Uterus (tissue), 4 donors: ENCODE data around the gene ARID1B. TPM values are rescaled to one million over a fixed set of nuclear protein-coding genes. Genes with fewer than 3 reads are reported as not detected.

Experiments
- DNase-seq, 2 donors: peaks; one replicate each; pipeline ENCODE4 v3.0.0-alpha.2; 2019 to 2020
- H3K27ac ChIP-seq, 2 donors: fragments of 200-600 bp; sonication (generic); 1 replicate in 1 of 2; 2 replicates in 1 of 2; pipeline ENCODE4 v1.5.1; 2016 to 2018
- H3K27me3 ChIP-seq, 2 donors: fragments of 200-600 bp; sonication (generic); one replicate each; pipeline ENCODE4 v1.5.1; 2018 to 2019; ENCODE audit warnings: control low read depth in 1 of 2
- H3K36me3 ChIP-seq, 2 donors: fragments of 200-600 bp; sonication (generic); one replicate each; pipeline ENCODE4 v1.5.1; 2019; ENCODE audit warnings: control low read depth in 1 of 2
- H3K4me1 ChIP-seq, 2 donors: fragments of 200-600 bp; sonication (generic); one replicate each; pipeline ENCODE4 v1.5.1; 2018 to 2019; ENCODE audit warnings: control low read depth in 1 of 2
- H3K4me3 ChIP-seq, 2 donors: fragments of 200-600 bp; sonication (generic); 1 replicate in 1 of 2; 2 replicates in 1 of 2; pipeline ENCODE4 v1.5.1; 2018 to 2019; ENCODE audit warnings: mild to moderate bottlenecking in 1 of 2
- H3K9me3 ChIP-seq, 2 donors: fragments of 200-600 bp; sonication (generic); one replicate each; pipeline ENCODE4 v1.5.1; 2019; ENCODE audit warnings: control low read depth in 1 of 2
- CTCF ChIP-seq, 4 experiments: fragments of 200-600 bp in 2 of 4; fragments of 450-650 bp in 2 of 4; sonication (generic) in 2 of 4; IDR thresholded peaks; one replicate each; pipeline ENCODE4 v1.5.1; 2016 to 2019; ENCODE audit warnings: antibody characterized with exemption in 4 of 4, mild to moderate bottlenecking in 2 of 4, moderate library complexity in 1 of 4
- POLR2A ChIP-seq, 2 donors: fragments of 450-650 bp; IDR thresholded peaks; one replicate each; pipeline ENCODE4 v1.6.1; 2016; ENCODE audit warnings: antibody characterized with exemption in 2 of 2, mild to moderate bottlenecking in 1 of 2, moderate library complexity in 1 of 2
- intact Hi-C: fragments of 100-400 bp; cut with DNase I; formaldehyde crosslinking; loops from one replicate; pipeline ENCODE4 v1.15.1; 2023; ENCODE audit warnings: low total_unique reads
- total RNA-seq, 4 donors: library from RNA; depleted of rRNA in 3 of 4; stranded (reverse); fragments of >200 nt in 3 of 4; gene quantifications; one replicate each; pipeline versions ENCODE4 v1.1.0 to v1.2.4, GENCODE V29; 2014 to 2023
- donor health status: DM: yes; HTN: yes; CAD: no.

Gene ARID1B
- total RNA-seq, 4 donors from 2014 or later: 63.8 to 198 (median 125) TPM

GRCh38 chr6:157092736-157093135, 315.6 kb downstream of the ARID1B start:
- no peaks in the 10 kb centered on the region for H3K27me3 ChIP-seq
- TF ChIP-seq POLR2A (IDR thresholded peaks at IDR 0.05): no peak
- no peak for TF ChIP-seq CTCF (IDR thresholded peaks at IDR 0.05)
- no peak for DNase-seq
- peaks cover 0 to 9% of the 10 kb centered on the region in 2 donors for H3K4me1 ChIP-seq
- no peaks in the 10 kb centered on the region for H3K9me3 ChIP-seq
- intact Hi-C loops: no loop called here
- H3K36me3 ChIP-seq: no peaks in the 10 kb centered on the region
- no peak overlapping the region for H3K27ac ChIP-seq
- H3K4me3 ChIP-seq: no peak overlapping the region

GRCh38 chr6:157093536-157093935, 316.4 kb downstream of the ARID1B start:
- no peaks in the 10 kb centered on the region for H3K36me3 ChIP-seq
- H3K4me3 ChIP-seq: no peak overlapping the region
- intact Hi-C loops: no loop called here
- H3K9me3 ChIP-seq: no peaks in the 10 kb centered on the region
- no peak overlapping the region for H3K27ac ChIP-seq
- DNase-seq: no peak
- no peak for TF ChIP-seq CTCF (IDR thresholded peaks at IDR 0.05)
- TF ChIP-seq POLR2A (IDR thresholded peaks at IDR 0.05): no peak
- H3K4me1 ChIP-seq: peaks cover 0 to 9% of the 10 kb centered on the region in 2 donors
- H3K27me3 ChIP-seq: no peaks in the 10 kb centered on the region

GRCh38 chr6:157094038-157094437, 316.9 kb downstream of the ARID1B start:
- Histone ChIP-seq H3K27ac (no peak overlapping the region), H3K36me3 (no peaks in the 10 kb centered on the region), H3K9me3 (no peaks in the 10 kb centered on the region), H3K4me1 (peaks cover 0 to 9% of the 10 kb centered on the region in 2 donors), H3K27me3 (no peaks in the 10 kb centered on the region), H3K4me3 (no peak overlapping the region)
- intact Hi-C loops: no loop called here
- TF ChIP-seq POLR2A (IDR thresholded peaks at IDR 0.05) (no peak), CTCF (IDR thresholded peaks at IDR 0.05) (no peak)
- no peak for DNase-seq

- intact Hi-C loops: no loop called here
- TF ChIP-seq POLR2A (IDR thresholded peaks at IDR 0.05): no peak
- TF ChIP-seq CTCF (IDR thresholded peaks at IDR 0.05): no peak
- no peak overlapping the region for H3K27ac ChIP-seq
- H3K27me3 ChIP-seq: no peaks in the 10 kb centered on the region
- no peak overlapping the region for H3K4me3 ChIP-seq
- H3K9me3 ChIP-seq: no peaks in the 10 kb centered on the region
- H3K36me3 ChIP-seq: no peaks in the 10 kb centered on the region
- peaks cover 0 to 9% of the 10 kb centered on the region in 2 donors for H3K4me1 ChIP-seq
- DNase-seq: no peak
Observed at GRCh38 chr6:157095084-157095483, 317.9 kb downstream of the ARID1B start.

GRCh38 chr6:157095569-157095968, 318.4 kb downstream of the ARID1B start:
- TF ChIP-seq CTCF (IDR thresholded peaks at IDR 0.05): no peak
- TF ChIP-seq POLR2A (IDR thresholded peaks at IDR 0.05): no peak
- H3K27me3 ChIP-seq: no peaks in the 10 kb centered on the region
- H3K4me1 ChIP-seq: peaks cover 0 to 9% of the 10 kb centered on the region in 2 donors
- no peak overlapping the region for H3K27ac ChIP-seq
- H3K36me3 ChIP-seq: no peaks in the 10 kb centered on the region
- H3K4me3 ChIP-seq: no peak overlapping the region
- intact Hi-C loops: no loop called here
- DNase-seq: no peak
- H3K9me3 ChIP-seq: no peaks in the 10 kb centered on the region
